ENCODE results near the gene BTBD1. TPM values are rescaled to one million over a fixed set of nuclear protein-coding genes. Genes with fewer than 3 reads are reported as not detected.

Gene BTBD1
- polyA plus RNA-seq, 4 donors, result 30.1 to 66.5 (median 35.2) TPM

DNA sequence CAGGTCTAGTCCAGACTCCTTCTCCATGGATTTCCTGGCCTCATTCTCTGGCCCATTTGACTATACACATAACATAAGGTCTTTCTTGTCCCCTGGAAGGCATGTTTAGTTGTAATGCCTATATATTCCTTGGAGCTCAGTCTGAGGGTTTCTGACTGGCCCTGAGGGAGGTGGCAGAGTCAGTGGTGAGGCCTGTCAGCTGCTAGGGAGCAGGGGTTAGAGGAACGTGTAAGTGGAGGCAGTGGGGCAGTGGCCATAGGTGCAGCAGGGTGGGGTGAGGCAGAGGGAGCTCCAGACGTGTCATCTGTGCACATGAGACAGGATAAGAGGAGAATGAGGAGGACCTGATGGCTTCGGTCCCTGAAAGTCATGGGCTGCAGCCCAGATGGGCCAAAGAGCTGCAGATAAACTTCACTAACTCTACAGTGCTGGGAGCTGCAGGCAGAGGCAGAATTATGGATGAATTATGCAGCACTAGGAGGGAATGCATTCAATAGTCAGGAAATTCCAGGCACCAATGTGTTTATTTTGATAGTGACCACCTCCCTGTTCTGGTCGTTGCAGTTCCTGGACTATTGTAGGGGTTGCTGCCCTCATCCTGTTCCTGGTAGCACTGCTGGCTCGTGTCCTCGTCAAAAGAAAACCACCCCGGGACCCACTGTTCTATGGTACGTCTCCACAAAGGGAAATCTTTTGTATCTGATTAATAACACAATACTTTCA, 45.3 kb upstream of the BTBD1 start:
- no peak for DNase-seq
- no peak for FAIRE-seq
- Histone ChIP-seq H3K27ac (ENCODE audit: low read depth in 1 of 3, low read length in 2 of 3) (no peak overlapping the region), H3K27me3 (ENCODE audit: control insufficient read depth in 3 of 3, insufficient read depth in 3 of 3, low read length in 3 of 3) (peaks cover 3 to 22% (median 3%) of the 10 kb centered on the region in 3 donors), H3K9me3 (ENCODE audit: control insufficient read depth in 2 of 2, insufficient read depth in 1 of 2, low read depth in 1 of 2, low read length in 1 of 2) (no peaks in the 10 kb centered on the region), H3K36me3 (ENCODE audit: control insufficient read depth in 3 of 3, insufficient read depth in 2 of 3, low read depth in 1 of 3, low read length in 3 of 3) (no peaks in the 10 kb centered on the region), H3K4me3 (ENCODE audit: low read depth in 1 of 3, low read length in 3 of 3) (no peak overlapping the region), H3K4me1 (ENCODE audit: control insufficient read depth in 3 of 3, insufficient read depth in 2 of 3, low read depth in 1 of 3, low read length in 2 of 3) (no peaks in the 10 kb centered on the region)
- WGBS, 3 donors, result 62 to 70% (median 66%) methylated on average over 8 of the region's 8 CpGs

DNA sequence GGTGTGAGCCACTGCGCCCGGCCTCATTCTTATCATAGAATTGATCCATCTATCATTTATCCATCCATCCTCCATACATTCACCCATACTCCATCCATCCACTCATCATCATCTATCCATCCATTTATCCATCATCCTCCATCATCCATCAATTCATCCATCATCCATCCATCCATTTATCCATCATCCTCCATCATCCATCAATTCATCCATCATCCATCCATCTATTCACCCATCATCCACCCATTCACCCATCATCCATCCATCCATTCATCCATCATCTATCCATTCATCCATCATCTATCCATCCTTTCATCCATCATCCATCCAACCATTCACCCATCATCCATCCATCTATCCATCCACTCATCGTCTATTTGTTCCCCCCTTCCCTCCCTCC, 44.1 kb upstream of the BTBD1 start:
- WGBS, 3 donors, result 88 to 93% (median 92%) methylated on average over 3 of the region's 3 CpGs
- Histone ChIP-seq H3K9me3 (ENCODE audit: control insufficient read depth in 2 of 2, insufficient read depth in 1 of 2, low read depth in 1 of 2, low read length in 1 of 2) (no peaks in the 10 kb centered on the region), H3K4me3 (ENCODE audit: low read depth in 1 of 3, low read length in 3 of 3) (no peak overlapping the region), H3K27ac (ENCODE audit: low read depth in 1 of 3, low read length in 2 of 3) (no peak overlapping the region), H3K36me3 (ENCODE audit: control insufficient read depth in 3 of 3, insufficient read depth in 2 of 3, low read depth in 1 of 3, low read length in 3 of 3) (no peaks in the 10 kb centered on the region), H3K4me1 (ENCODE audit: control insufficient read depth in 3 of 3, insufficient read depth in 2 of 3, low read depth in 1 of 3, low read length in 2 of 3) (no peaks in the 10 kb centered on the region), H3K27me3 (ENCODE audit: control insufficient read depth in 3 of 3, insufficient read depth in 3 of 3, low read length in 3 of 3) (peaks cover 6 to 30% (median 8%) of the 10 kb centered on the region in 3 donors)
- FAIRE-seq, result no peak
- DNase-seq, result no peak

GRCh38 chr15:83110381-83110780, 43.3 kb upstream of the BTBD1 start:
- WGBS, 3 donors, result 68 to 84% (median 72%) methylated on average over 3 of the region's 3 CpGs
- H3K4me3 ChIP-seq (ENCODE audit: low read depth in 1 of 3, low read length in 3 of 3), result no peak overlapping the region
- no peak for FAIRE-seq
- no peak for DNase-seq
- no peaks in the 10 kb centered on the region for H3K4me1 ChIP-seq (ENCODE audit: control insufficient read depth in 3 of 3, insufficient read depth in 2 of 3, low read depth in 1 of 3, low read length in 2 of 3)
- no peaks in the 10 kb centered on the region for H3K9me3 ChIP-seq (ENCODE audit: control insufficient read depth in 2 of 2, insufficient read depth in 1 of 2, low read depth in 1 of 2, low read length in 1 of 2)
- H3K36me3 ChIP-seq (ENCODE audit: control insufficient read depth in 3 of 3, insufficient read depth in 2 of 3, low read depth in 1 of 3, low read length in 3 of 3), result no peaks in the 10 kb centered on the region
- peaks cover 6 to 30% (median 8%) of the 10 kb centered on the region in 3 donors for H3K27me3 ChIP-seq (ENCODE audit: control insufficient read depth in 3 of 3, insufficient read depth in 3 of 3, low read length in 3 of 3)
- no peak overlapping the region for H3K27ac ChIP-seq (ENCODE audit: low read depth in 1 of 3, low read length in 2 of 3)

DNA sequence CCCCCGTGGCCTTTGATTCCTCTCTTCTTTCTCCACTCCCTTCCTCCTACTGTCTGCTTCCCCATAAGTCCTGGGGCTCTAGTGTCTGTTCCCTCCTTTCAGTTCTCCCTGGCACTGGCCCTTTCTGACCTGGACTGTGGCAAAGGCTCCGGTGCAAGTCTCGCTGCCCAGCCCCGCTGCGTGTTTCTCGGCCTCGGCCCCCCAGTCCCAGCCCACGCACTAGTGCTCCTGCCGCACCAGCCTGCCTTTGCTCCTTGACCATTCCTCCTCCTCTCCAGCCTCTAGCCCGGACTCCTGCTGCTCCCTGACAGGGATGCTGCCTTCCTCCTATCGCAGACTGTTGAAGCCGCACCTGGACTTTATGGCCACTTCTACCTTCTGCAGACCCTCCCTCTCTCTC, 42.5 kb upstream of the BTBD1 start:
- 85 to 86% (median 85%) methylated on average over 12 of the region's 12 CpGs for WGBS, 3 donors
- Histone ChIP-seq H3K27ac (ENCODE audit: low read depth in 1 of 3, low read length in 2 of 3) (no peak overlapping the region), H3K27me3 (ENCODE audit: control insufficient read depth in 3 of 3, insufficient read depth in 3 of 3, low read length in 3 of 3) (peaks cover 6 to 30% (median 8%) of the 10 kb centered on the region in 3 donors), H3K9me3 (ENCODE audit: control insufficient read depth in 2 of 2, insufficient read depth in 1 of 2, low read depth in 1 of 2, low read length in 1 of 2) (no peaks in the 10 kb centered on the region), H3K4me1 (ENCODE audit: control insufficient read depth in 3 of 3, insufficient read depth in 2 of 3, low read depth in 1 of 3, low read length in 2 of 3) (no peaks in the 10 kb centered on the region), H3K4me3 (ENCODE audit: low read depth in 1 of 3, low read length in 3 of 3) (no peak overlapping the region), H3K36me3 (ENCODE audit: control insufficient read depth in 3 of 3, insufficient read depth in 2 of 3, low read depth in 1 of 3, low read length in 3 of 3) (no peaks in the 10 kb centered on the region)
- DNase-seq (no peak), FAIRE-seq (no peak)

GRCh38 chr15:83108266-83109219, 41.5 kb upstream of the BTBD1 start:
- WGBS, 3 donors, result 40 to 48% (median 43%) methylated on average over 21 of the region's 21 CpGs
- peak in 1 of 2 donors; percentile 26 for DNase-seq
- H3K27me3 ChIP-seq (ENCODE audit: control insufficient read depth in 3 of 3, insufficient read depth in 3 of 3, low read length in 3 of 3), result peaks cover 8 to 30% (median 8%) of the 10 kb centered on the region in 3 donors
- H3K27ac ChIP-seq (ENCODE audit: low read depth in 1 of 3, low read length in 2 of 3), result peak overlapping the region in 1 of 3 donors; percentile 59
- H3K9me3 ChIP-seq (ENCODE audit: control insufficient read depth in 2 of 2, insufficient read depth in 1 of 2, low read depth in 1 of 2, low read length in 1 of 2), result no peaks in the 10 kb centered on the region
- H3K4me3 ChIP-seq (ENCODE audit: low read depth in 1 of 3, low read length in 3 of 3), result peak overlapping the region in 1 of 3 donors; percentile 1
- H3K36me3 ChIP-seq (ENCODE audit: control insufficient read depth in 3 of 3, insufficient read depth in 2 of 3, low read depth in 1 of 3, low read length in 3 of 3), result no peaks in the 10 kb centered on the region
- H3K4me1 ChIP-seq (ENCODE audit: control insufficient read depth in 3 of 3, insufficient read depth in 2 of 3, low read depth in 1 of 3, low read length in 2 of 3), result no peaks in the 10 kb centered on the region
- FAIRE-seq, result no peak

- H3K36me3 ChIP-seq (ENCODE audit: control insufficient read depth in 3 of 3, insufficient read depth in 2 of 3, low read depth in 1 of 3, low read length in 3 of 3), result no peaks in the 10 kb centered on the region
- H3K27ac ChIP-seq (ENCODE audit: low read depth in 1 of 3, low read length in 2 of 3), result peak overlapping the region in 1 of 3 donors; percentile 59
- DNase-seq (no peak), FAIRE-seq (no peak)
- H3K4me3 ChIP-seq (ENCODE audit: low read depth in 1 of 3, low read length in 3 of 3), result peak overlapping the region in 1 of 3 donors; percentile 1
- no peaks in the 10 kb centered on the region for H3K4me1 ChIP-seq (ENCODE audit: control insufficient read depth in 3 of 3, insufficient read depth in 2 of 3, low read depth in 1 of 3, low read length in 2 of 3)
- H3K9me3 ChIP-seq (ENCODE audit: control insufficient read depth in 2 of 2, insufficient read depth in 1 of 2, low read depth in 1 of 2, low read length in 1 of 2), result no peaks in the 10 kb centered on the region
- 7 to 12% (median 9%) methylated on average over 24 to 30 of the region's 30 CpGs for WGBS, 3 donors
- H3K27me3 ChIP-seq (ENCODE audit: control insufficient read depth in 3 of 3, insufficient read depth in 3 of 3, low read length in 3 of 3), result peaks cover 8 to 30% (median 8%) of the 10 kb centered on the region in 3 donors
Observed at GRCh38 chr15:83107841-83108181, 40.8 kb upstream of the BTBD1 start.

DNA sequence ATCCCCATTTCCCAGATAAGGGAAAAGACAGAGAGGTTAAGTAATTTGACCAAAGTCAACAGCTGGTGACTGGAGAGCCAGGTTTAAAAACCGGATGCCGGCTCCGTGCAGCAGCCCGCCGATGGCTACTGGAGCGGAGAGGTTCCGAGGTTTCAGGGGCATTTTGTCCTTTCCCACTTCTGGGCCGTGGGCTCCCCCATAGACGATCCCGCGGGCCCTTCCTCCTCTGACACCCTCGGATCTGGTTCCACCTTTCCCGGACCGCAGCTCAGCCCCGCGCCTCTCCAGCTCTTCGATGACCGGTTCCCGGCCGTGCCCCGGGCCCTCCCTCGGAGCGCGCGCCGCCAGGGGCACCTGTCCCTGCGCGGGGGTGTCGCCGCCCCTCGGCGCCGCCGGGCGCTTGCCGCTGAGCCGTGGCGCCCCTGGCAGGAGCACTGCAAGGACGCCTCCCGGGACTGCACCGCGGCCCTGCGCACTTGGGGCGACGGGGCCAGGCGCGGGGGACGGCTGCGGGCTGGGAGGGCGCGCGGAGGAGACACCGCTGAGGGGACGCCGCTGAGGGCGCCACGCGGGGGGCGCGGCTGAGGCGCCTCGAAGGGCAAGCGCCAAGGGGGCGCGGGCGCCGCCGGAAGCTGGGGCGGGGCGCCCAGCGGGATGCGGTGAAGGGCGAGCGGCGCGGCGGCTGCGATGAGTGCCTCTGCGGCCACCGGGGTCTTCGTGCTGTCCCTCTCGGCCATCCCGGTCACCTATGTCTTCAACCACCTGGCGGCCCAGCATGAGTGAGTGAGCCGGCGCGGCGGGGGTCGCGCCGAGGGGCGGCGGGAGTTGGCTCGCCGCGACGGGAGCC, 40.2 kb upstream of the BTBD1 start, which contains the start of gene TM6SF1:
TSS of gene TM6SF1 (plus strand) at position 652 of the 847 bp plus-strand sequence. CDS start at position 688, 36 bp downstream.
- DNase-seq, result peak in 1 of 2 donors; percentile 46
- 1 to 2% (median 1%) methylated on average over 62 to 97 of the region's 97 CpGs for WGBS, 3 donors
- H3K4me3 ChIP-seq (ENCODE audit: low read depth in 1 of 3, low read length in 3 of 3), result peak within 1 kb of the TSS in 2 of 3 donors; percentile 15 to 39
- H3K27me3 ChIP-seq (ENCODE audit: control insufficient read depth in 3 of 3, insufficient read depth in 3 of 3, low read length in 3 of 3), result peaks cover 8 to 31% (median 8%) of the 10 kb centered on the region in 3 donors
- H3K27ac ChIP-seq (ENCODE audit: low read depth in 1 of 3, low read length in 2 of 3), result peak within 1 kb of the TSS in 1 of 3 donors; percentile 59
- no peaks in the 10 kb centered on the region for H3K36me3 ChIP-seq (ENCODE audit: control insufficient read depth in 3 of 3, insufficient read depth in 2 of 3, low read depth in 1 of 3, low read length in 3 of 3)
- H3K9me3 ChIP-seq (ENCODE audit: control insufficient read depth in 2 of 2, insufficient read depth in 1 of 2, low read depth in 1 of 2, low read length in 1 of 2), result no peaks in the 10 kb centered on the region
- H3K4me1 ChIP-seq (ENCODE audit: control insufficient read depth in 3 of 3, insufficient read depth in 2 of 3, low read depth in 1 of 3, low read length in 2 of 3), result no peaks in the 10 kb centered on the region
- FAIRE-seq, result no peak

- DNase-seq, result no peak
- H3K4me3 ChIP-seq (ENCODE audit: low read depth in 1 of 3, low read length in 3 of 3), result no peak overlapping the region
- FAIRE-seq, result no peak
- no peaks in the 10 kb centered on the region for H3K4me1 ChIP-seq (ENCODE audit: control insufficient read depth in 3 of 3, insufficient read depth in 2 of 3, low read depth in 1 of 3, low read length in 2 of 3)
- peaks cover 8 to 32% (median 10%) of the 10 kb centered on the region in 3 donors for H3K27me3 ChIP-seq (ENCODE audit: control insufficient read depth in 3 of 3, insufficient read depth in 3 of 3, low read length in 3 of 3)
- no peaks in the 10 kb centered on the region for H3K36me3 ChIP-seq (ENCODE audit: control insufficient read depth in 3 of 3, insufficient read depth in 2 of 3, low read depth in 1 of 3, low read length in 3 of 3)
- no peak overlapping the region for H3K27ac ChIP-seq (ENCODE audit: low read depth in 1 of 3, low read length in 2 of 3)
- H3K9me3 ChIP-seq (ENCODE audit: control insufficient read depth in 2 of 2, insufficient read depth in 1 of 2, low read depth in 1 of 2, low read length in 1 of 2), result no peaks in the 10 kb centered on the region
- WGBS, 3 donors, result 48 to 79% (median 60%) methylated on average over 1 of the region's 1 CpG
Observed at GRCh38 chr15:83105440-83105839, 38.4 kb upstream of the BTBD1 start.

Measured in small intestine (tissue), 7 donors.